SJSA1 (cell line): ENCODE data around the gene BROX. TPM values are rescaled to one million over a fixed set of nuclear protein-coding genes. Genes with fewer than 3 reads are reported as not detected.
A peak's percentile ranks its signal among the peaks of the same experiment; 100 is the strongest.
"Not testable (repeated sequence)": the region's sequence is repeated elsewhere in the genome, so short reads cannot be mapped to it uniquely, and the experiment has no call there.

ENCODE experiments used
- DNase-seq, 2 experiments: peaks; one replicate each; pipeline ENCODE4 v3.0.0-alpha.2; 2015 to 2020; ENCODE audit warnings: low spot score in 2 of 2, low read depth in 1 of 2
- H3K27ac ChIP-seq: fragments of 250-450 bp; sonication (Bioruptor Pico); 2 replicates; pipeline ENCODE4 v1.5.1; 2020; ENCODE audit warnings: mild to moderate bottlenecking, moderate library complexity
- H3K27me3 ChIP-seq: fragments of 250-450 bp; sonication (Bioruptor Pico); replicated peaks from 2 replicates; pipeline ENCODE4 v1.5.1; 2020; ENCODE audit warnings: mild to moderate bottlenecking, moderate library complexity
- H3K36me3 ChIP-seq: fragments of 250-450 bp; sonication (Bioruptor Pico); 2 replicates; pipeline ENCODE4 v1.5.1; 2020; ENCODE audit warnings: mild to moderate bottlenecking
- H3K4me1 ChIP-seq: fragments of 250-450 bp; sonication (Bioruptor Pico); replicated peaks from 2 replicates; pipeline ENCODE4 v1.6.1; 2021; ENCODE audit warnings: mild to moderate bottlenecking
- H3K4me3 ChIP-seq: fragments of 250-450 bp; sonication (Bioruptor Pico); 2 replicates; pipeline ENCODE4 v1.5.1; 2020; ENCODE audit warnings: mild to moderate bottlenecking
- H3K9me3 ChIP-seq: fragments of 250-450 bp; sonication (Bioruptor Pico); replicated peaks from 2 replicates; pipeline ENCODE4 v1.5.1; 2020; ENCODE audit warnings: mild to moderate bottlenecking
- total RNA-seq: library from RNA; depleted of rRNA; stranded (reverse); fragments of >200 nt; shearing (Covaris generic); gene quantifications from 2 replicates; pipeline ENCODE4 v1.2.3, GENCODE V29; 2014; rRNA removed

Gene BROX, protein sequence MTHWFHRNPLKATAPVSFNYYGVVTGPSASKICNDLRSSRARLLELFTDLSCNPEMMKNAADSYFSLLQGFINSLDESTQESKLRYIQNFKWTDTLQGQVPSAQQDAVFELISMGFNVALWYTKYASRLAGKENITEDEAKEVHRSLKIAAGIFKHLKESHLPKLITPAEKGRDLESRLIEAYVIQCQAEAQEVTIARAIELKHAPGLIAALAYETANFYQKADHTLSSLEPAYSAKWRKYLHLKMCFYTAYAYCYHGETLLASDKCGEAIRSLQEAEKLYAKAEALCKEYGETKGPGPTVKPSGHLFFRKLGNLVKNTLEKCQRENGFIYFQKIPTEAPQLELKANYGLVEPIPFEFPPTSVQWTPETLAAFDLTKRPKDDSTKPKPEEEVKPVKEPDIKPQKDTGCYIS
- 38.4 and 67.6 TPM in 2 replicates for total RNA-seq

DNA sequence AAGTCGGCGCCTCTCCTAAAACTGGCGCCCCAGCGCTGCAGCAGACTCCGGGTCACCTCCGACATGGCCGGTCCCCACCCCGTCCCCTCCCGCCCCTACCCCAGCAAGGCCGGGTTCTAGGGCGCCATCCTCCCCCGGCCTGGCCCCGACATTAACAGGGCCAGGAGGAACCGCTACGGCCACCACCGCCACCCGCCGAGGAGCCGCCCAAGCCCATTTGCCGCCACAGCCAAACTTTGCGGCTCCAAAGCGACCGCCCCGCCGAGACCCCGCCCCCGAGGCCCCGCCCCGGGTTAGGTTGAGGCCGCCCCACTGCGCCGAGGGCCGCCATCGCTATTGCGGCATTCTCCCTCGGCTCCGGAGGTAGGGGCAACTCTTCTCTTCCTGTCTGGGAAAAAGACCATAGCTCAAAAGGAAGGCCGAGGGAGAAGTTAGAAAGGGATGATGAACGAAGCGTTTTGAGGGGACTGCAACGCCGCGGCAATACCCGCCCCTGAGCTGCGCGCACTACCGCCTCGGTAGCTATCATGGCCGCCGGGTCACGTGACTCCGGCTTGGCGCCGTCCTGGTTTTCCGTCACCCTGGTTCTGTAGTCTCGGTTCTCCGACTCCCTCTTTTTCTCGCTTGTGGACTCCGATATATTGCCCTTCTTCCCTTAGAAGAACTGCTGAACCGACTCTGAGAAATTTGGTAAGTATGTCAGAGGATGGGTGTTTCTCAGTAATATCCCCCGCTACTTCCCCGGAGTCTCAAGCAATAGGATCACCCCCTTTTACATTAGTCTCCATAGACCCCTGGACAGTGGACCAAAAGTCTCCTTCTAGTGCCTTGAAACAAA lies at the start of gene BROX, which contains the start of gene AIDA:
Gene BROX (plus strand): TSS at position 312 of the 838 bp plus-strand sequence. CDS start 3,136 bp downstream, outside the sequence.
Gene AIDA (minus strand): TSS at position 239 of the 838 bp plus-strand sequence. CDS start 174 bp downstream, at position 65.
- H3K27me3 ChIP-seq = no peaks in the 10 kb centered on the region
- peak; percentile 94 to 98 for DNase-seq
- H3K9me3 ChIP-seq = no peaks in the 10 kb centered on the region
- peaks cover 9% of the 10 kb centered on the region for H3K4me1 ChIP-seq
- H3K27ac ChIP-seq = peak within 1 kb of the TSS; percentile 97
- H3K4me3 ChIP-seq = peak within 1 kb of the TSS; percentile 67
- peaks cover 43% of the 10 kb centered on the region for H3K36me3 ChIP-seq

DNA sequence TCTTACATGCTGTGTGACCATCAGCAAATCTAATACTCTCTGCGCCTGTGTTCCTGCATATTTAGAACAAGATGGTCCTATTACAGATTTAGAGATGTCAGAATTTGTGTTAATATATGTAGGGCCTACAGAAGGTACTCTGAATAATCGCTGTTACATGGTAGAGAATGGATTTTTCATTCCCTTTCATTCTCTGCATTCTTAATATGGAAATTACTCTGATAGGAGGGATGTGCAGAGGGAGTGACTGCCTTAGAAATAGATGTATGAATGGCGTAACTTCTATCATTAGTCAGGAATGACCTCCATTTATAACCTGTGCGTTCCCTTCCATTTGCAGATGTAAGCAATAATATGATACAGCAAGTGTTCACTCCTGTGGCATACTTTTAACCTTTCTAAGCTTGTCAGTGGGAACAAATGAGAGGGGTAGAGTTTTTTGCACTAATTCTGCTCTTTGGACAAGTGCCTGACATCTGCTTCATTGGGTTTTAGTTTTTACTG lies 48.9 kb upstream of the BROX start:
- peaks cover 95% of the 10 kb centered on the region for H3K36me3 ChIP-seq
- DNase-seq = no peak
- no peak overlapping the region for H3K4me3 ChIP-seq
- no peaks in the 10 kb centered on the region for H3K27me3 ChIP-seq
- no peaks in the 10 kb centered on the region for H3K9me3 ChIP-seq
- H3K4me1 ChIP-seq = peaks cover 16% of the 10 kb centered on the region
- H3K27ac ChIP-seq = no peak overlapping the region

DNA sequence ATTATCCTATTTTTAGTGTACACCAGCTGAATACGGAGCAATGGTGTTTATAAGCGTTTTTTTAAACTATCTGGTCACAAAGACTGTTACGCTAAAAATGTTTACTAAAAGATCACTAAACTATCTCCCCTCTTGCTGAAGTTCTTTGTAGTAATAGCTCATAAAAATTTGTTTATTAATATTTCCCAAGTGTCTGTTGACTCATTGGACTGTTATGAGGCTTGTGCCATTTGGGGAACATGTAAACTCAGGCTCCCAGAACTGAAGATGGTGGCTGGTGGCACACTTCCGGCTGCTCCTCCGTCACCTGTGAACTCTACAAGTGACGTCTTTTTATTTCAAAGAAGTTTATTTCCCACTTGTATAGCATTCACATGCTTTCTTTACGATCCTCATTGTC lies 46.4 kb upstream of the BROX start:
- H3K9me3 ChIP-seq = no peaks in the 10 kb centered on the region
- H3K27ac ChIP-seq = no peak overlapping the region
- peak in 1 of 2 experiments; percentile 32 for DNase-seq
- H3K27me3 ChIP-seq = no peaks in the 10 kb centered on the region
- peaks cover 16% of the 10 kb centered on the region for H3K4me1 ChIP-seq
- peaks cover 82% of the 10 kb centered on the region for H3K36me3 ChIP-seq
- no peak overlapping the region for H3K4me3 ChIP-seq

DNA sequence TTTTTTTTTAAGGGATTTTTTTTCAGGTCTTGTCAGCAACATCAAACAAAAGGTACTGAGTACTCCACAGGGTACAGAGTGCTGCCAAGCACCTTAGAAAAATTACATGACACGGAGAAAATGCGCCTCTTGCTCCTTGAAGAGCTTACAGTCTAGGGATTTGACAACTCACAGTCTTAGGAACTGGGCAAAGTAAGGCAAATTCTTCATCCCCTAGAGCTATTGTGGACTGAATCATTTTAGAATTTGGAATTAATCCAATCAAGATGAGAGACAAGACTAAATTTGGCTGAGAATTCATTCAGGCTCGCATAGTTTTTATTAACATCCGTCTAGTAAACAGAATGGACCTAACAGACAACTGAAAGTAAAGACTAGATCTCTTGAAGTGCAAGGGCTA lies 44.2 kb upstream of the BROX start:
- not testable (repeated sequence) for DNase-seq, H3K9me3 ChIP-seq, H3K27ac ChIP-seq, H3K27me3 ChIP-seq, H3K4me3 ChIP-seq
- H3K36me3 ChIP-seq = peaks cover 79% of the 10 kb centered on the region
- peaks cover 16% of the 10 kb centered on the region for H3K4me1 ChIP-seq

DNA sequence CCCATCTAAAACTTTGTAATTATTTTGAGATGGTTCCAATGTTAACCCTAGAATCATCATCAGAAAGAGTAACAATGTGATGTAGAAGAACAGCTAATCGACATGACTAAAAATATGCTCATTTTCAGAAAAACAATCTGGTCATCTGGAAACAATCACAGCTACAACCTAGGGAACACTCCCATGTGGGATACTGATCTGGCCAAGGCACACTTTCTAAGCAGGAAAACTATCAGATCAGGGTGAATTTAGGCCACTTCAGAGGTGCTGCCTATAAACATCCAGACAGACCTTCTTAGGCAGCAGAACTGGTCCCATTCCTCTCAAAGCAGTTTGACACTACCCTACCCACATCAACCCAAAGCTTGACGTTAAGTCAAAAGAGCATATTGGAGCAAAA lies 43.3 kb upstream of the BROX start:
- H3K27ac ChIP-seq, H3K27me3 ChIP-seq, H3K4me3 ChIP-seq, DNase-seq, H3K9me3 ChIP-seq: not testable (repeated sequence)
- Histone ChIP-seq H3K36me3 (peaks cover 77% of the 10 kb centered on the region), H3K4me1 (peaks cover 16% of the 10 kb centered on the region)

DNA sequence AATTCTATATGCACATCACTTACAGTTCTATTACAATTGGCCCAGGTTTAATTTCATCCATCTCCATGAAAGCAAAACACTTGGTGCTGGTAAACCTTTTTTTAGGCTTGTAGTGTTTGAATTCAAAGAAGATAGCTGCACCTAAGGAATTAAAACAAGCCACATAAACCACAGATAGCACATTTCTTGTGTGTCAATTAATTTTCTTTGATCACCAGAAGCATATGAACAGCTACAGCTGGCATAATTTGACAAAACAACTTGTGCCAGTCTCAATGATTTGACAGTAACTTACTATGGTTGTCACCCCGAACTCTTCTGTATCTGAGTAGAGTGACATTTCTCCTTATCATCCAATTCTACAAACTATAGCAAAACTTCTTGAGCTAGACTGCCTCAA lies 42.3 kb upstream of the BROX start:
- H3K9me3 ChIP-seq = no peaks in the 10 kb centered on the region
- peaks cover 77% of the 10 kb centered on the region for H3K36me3 ChIP-seq
- H3K4me3 ChIP-seq = no peak overlapping the region
- no peak for DNase-seq
- H3K27ac ChIP-seq = no peak overlapping the region
- H3K4me1 ChIP-seq = peaks cover 16% of the 10 kb centered on the region
- H3K27me3 ChIP-seq = no peaks in the 10 kb centered on the region

DNA sequence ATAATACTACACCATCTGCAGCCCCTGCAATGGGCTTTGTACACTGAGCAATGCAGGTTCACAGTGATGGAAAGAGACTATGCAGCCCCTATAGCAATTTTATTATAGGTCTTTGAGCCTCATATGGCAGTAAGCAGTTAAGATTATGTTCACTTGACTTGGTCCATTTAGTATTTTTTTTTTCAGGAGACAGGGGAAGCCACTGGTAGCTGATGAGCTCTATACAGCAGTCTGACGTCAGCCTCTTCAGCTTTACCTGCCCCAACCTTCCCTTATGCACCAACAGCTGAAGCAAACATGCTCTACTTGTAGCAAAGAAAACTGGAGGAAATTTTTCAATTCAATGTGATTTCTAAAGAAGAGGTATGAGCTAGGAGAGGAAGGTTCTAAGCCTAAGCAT lies 32.3 kb upstream of the BROX start:
- Histone ChIP-seq H3K27ac (no peak overlapping the region), H3K4me3 (no peak overlapping the region), H3K36me3 (peaks cover 19% of the 10 kb centered on the region), H3K27me3 (no peaks in the 10 kb centered on the region), H3K9me3 (no peaks in the 10 kb centered on the region), H3K4me1 (no peaks in the 10 kb centered on the region)
- no peak for DNase-seq

DNA sequence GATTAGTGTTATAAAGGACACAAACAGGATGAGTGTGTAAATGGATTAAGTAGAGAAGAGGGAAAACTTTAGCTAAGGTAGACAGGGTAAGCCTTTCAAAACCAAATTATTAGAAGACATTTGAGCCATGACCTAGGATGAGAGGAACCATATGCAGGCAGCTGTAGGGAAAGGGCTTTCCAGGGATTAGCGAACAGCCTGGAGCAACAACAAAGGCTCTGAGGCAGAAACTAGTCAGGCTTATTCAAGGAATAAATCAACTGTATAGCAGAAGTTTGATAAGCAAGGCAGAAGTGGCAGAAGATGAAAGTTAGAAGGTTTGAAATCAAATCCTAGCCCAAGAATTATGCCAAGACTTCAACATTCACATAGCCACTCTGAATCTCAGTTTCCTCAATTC lies 21.3 kb upstream of the BROX start:
- no peak overlapping the region for H3K4me3 ChIP-seq
- no peak overlapping the region for H3K27ac ChIP-seq
- no peaks in the 10 kb centered on the region for H3K27me3 ChIP-seq
- H3K4me1 ChIP-seq = no peaks in the 10 kb centered on the region
- H3K9me3 ChIP-seq = no peaks in the 10 kb centered on the region
- H3K36me3 ChIP-seq = peaks cover 25% of the 10 kb centered on the region
- DNase-seq = no peak

DNA sequence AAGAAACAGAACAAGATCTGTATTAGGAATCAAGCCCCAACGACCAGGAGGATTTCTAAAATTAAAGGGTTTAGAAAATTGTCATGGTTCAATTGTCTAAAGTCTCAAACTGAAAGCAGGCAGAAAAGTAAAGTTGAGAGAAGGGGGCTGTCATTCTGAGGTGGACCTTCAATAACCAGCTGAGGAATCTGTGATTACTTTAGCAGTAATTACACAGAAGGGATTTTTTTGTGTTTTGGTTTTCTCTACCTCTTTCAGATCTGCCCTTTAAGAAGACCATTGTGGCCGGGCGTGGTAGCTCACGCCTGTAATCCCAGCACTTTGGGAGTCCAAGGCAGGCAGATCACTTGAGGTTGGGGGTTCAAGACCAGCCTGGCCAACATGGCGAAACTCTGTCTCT lies 17.4 kb upstream of the BROX start:
- Histone ChIP-seq H3K9me3 (no peaks in the 10 kb centered on the region), H3K27me3 (no peaks in the 10 kb centered on the region), H3K27ac (no peak overlapping the region), H3K4me1 (no peaks in the 10 kb centered on the region), H3K4me3 (no peak overlapping the region), H3K36me3 (peaks cover 23% of the 10 kb centered on the region)
- no peak for DNase-seq

DNA sequence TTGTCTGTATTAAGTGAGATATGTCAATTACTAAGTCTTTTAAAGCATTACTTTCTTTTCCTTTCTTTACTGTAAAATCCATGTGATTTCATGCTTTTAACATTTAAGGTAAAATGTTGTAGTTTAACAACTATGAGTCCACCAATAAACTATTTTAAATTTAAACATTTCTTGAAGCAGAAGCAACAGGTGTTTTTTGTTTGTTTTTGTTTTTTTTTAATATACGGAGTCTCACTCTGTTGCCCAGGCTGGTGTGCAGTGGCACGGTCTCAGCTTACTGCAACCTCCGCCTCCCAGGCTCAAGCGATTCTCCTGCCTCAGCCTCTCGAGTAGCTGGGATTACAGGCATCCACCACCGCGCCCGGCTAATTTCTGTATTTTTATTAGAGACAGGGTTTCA lies 15.6 kb upstream of the BROX start:
- Histone ChIP-seq H3K36me3 (peaks cover 33% of the 10 kb centered on the region), H3K4me3 (no peak overlapping the region), H3K4me1 (no peaks in the 10 kb centered on the region), H3K9me3 (no peaks in the 10 kb centered on the region), H3K27me3 (no peaks in the 10 kb centered on the region), H3K27ac (no peak overlapping the region)
- DNase-seq = no peak

DNA sequence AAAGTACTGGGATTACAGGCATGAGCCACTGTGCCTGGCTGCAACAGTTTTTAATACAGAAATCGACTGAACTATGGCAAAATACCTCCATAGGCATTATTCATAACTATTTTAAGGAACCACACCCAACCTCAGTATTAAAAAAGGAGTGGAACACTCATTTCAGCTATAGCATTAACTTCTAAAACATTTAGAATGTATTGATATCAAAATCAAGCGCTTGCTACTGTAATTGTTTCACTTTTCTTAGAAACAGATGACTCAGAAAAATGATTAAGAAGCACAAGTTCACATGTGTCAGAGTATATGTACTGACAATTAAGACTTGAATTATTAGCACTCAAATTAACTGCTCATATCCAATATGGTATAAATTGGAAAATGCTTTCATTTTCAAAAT lies 15.2 kb upstream of the BROX start:
- H3K4me1 ChIP-seq = no peaks in the 10 kb centered on the region
- H3K9me3 ChIP-seq = no peaks in the 10 kb centered on the region
- H3K36me3 ChIP-seq = peaks cover 37% of the 10 kb centered on the region
- no peak overlapping the region for H3K27ac ChIP-seq
- DNase-seq = no peak
- H3K4me3 ChIP-seq = no peak overlapping the region
- H3K27me3 ChIP-seq = no peaks in the 10 kb centered on the region

DNA sequence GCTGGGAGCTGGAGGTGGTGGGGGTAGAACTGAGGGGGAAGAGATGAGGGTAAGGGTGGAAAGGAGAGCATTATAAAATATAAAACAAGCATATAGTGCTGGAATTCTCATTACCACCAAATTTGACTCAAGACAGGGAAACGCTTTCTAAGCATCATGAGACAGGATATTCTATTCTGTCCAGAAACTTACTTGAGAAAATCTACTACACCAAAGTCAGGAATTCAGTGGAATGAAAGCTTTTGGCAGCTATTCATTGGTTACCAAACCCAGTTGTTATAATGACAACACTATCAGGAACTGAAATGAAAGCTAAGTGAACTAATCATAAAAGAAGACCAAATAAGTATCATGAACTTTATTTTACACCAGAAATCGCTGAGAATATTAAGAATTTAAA lies 14.5 kb upstream of the BROX start:
- no peaks in the 10 kb centered on the region for H3K27me3 ChIP-seq
- no peak for DNase-seq
- no peak overlapping the region for H3K27ac ChIP-seq
- peaks cover 37% of the 10 kb centered on the region for H3K36me3 ChIP-seq
- no peak overlapping the region for H3K4me3 ChIP-seq
- H3K4me1 ChIP-seq = no peaks in the 10 kb centered on the region
- no peaks in the 10 kb centered on the region for H3K9me3 ChIP-seq

DNA sequence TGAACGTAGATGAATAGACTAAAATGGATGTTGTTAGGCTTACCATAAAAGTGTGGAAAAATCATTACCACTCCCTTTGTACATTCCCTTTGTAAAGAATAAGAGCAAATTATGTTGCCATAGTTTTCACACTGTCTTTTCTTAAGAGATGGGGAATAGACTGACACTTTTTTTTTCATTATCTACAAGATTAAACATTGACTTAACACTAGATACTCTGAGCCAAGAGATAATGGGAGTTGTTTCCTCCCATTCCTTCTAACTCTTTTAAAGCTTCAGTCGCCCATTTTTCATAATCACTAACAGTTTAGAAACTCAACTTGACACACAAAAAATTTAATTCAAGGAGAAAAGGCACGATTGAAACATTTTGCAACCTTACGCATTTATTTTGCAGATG lies 10.2 kb upstream of the BROX start:
- Histone ChIP-seq H3K9me3 (no peaks in the 10 kb centered on the region), H3K36me3 (peaks cover 46% of the 10 kb centered on the region), H3K27ac (no peak overlapping the region), H3K27me3 (no peaks in the 10 kb centered on the region), H3K4me1 (no peaks in the 10 kb centered on the region), H3K4me3 (no peak overlapping the region)
- DNase-seq = no peak

DNA sequence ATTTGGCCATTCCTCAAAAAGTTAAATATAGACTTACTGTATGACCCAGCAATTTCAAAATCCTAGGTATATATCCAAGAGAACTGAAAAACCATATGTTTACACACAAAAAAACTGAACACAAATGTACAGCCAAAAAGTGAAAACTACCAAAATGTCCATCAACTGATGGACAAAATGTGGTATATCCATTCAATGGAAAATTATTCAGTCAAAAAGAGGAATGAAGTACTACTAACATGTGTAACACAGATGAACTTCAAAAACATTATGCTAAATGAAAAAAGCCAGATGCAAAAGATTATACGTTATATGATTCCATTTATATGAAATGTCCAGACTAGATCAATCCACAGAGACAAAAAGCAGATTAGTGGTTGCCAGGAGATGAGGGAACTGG lies 8.1 kb upstream of the BROX start:
- H3K27ac ChIP-seq = no peak overlapping the region; the same call in 1 of the 2 replicates
- H3K9me3 ChIP-seq = no peaks in the 10 kb centered on the region
- H3K4me3 ChIP-seq = no peak overlapping the region
- H3K27me3 ChIP-seq = no peaks in the 10 kb centered on the region
- H3K36me3 ChIP-seq = peaks cover 44% of the 10 kb centered on the region
- H3K4me1 ChIP-seq = no peaks in the 10 kb centered on the region
- no peak for DNase-seq
